Pons (tissue), 1 donor: ENCODE measurements around the gene ZNF792.
A peak's percentile ranks its signal among the peaks of the same experiment; 100 is the strongest.
"Not testable (repeated sequence)": the region's sequence is repeated elsewhere in the genome, so short reads cannot be mapped to it uniquely, and the experiment has no call there.

ENCODE experiments used
- DNase-seq: peaks from one replicate; pipeline ENCODE4 v3.0.0-alpha.2; 2016; ENCODE audit warnings: low spot score

ZNF792 gene

GRCh38 chr19:34970185-34970780 lies 6.3 kb upstream of the ZNF792 start:
- not testable (repeated sequence) for DNase-seq

GRCh38 chr19:34969721-34970120 lies 5.7 kb upstream of the ZNF792 start:
- no peak for DNase-seq

DNA sequence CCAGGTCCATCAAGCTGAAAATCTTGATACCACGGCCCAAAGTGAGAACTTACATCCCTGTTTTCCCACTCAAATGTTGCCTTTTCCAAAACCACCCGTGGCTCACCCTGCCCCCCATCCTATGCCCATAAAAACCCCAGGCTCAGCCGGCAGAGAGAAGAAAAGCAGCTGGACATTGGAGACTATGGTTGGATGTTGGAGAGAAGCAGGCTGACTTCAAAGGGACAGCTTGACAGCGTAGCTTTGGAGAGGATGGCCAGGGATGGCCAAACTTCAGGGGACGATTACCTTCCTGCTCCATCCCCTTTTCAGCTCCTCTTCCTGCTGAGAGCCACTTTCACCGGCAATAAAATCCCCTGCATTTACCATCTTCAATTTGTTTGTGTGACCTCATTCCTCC lies 3.5 kb upstream of the ZNF792 start:
- DNase-seq: no peak

- not testable (repeated sequence) for DNase-seq
Measured at GRCh38 chr19:34965505-34965904, 1.5 kb upstream of the ZNF792 start.

- DNase-seq: no peak
Measured at GRCh38 chr19:34964598-34964997, 569 bp upstream of the ZNF792 start.

GRCh38 chr19:34962687-34963572 lies 1.1 kb downstream of the ZNF792 start:
- no peak for DNase-seq

DNA sequence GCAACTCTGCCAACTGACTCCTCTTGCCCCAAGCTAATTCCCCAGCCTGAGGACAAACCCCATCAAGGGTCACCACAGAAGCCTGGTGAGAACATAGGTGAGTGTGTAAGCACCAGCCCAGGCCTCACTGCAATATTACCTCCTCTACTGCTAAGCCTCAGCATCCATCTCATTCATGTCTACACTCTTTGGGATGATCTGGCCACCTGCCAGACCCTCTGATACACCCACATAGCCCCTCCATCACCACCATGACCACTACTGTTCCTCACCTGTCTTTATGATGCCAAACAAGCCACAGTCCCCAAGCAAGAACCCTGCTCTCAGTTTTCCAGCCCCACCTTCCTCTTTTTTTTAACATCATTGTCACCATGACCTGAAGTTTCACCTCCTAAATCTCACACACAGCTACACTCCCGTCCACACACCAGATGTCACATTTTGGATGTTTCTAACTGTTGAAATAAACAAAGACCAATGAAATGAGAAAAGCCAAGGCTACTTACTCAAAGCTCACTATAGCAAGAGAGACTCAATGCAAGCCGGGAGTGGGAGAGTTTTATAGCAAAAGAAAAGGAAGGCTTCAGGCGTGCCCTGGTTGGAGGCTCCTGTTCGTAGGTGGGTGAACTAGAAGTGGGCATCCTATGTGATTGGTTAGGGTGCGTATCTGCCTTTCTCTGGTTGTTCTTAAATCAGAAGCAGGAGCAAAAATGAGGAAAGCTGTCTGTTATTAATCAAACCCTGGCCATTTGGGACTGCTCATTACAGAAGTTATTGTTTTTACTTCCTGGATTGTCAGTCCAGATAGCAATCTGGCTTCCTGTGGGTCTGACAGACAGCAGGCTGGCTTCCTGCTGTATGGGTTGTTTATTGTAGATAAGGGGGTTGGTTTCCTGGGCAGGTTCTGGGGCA lies 2.0 kb downstream of the ZNF792 start:
- DNase-seq: no peak

DNA sequence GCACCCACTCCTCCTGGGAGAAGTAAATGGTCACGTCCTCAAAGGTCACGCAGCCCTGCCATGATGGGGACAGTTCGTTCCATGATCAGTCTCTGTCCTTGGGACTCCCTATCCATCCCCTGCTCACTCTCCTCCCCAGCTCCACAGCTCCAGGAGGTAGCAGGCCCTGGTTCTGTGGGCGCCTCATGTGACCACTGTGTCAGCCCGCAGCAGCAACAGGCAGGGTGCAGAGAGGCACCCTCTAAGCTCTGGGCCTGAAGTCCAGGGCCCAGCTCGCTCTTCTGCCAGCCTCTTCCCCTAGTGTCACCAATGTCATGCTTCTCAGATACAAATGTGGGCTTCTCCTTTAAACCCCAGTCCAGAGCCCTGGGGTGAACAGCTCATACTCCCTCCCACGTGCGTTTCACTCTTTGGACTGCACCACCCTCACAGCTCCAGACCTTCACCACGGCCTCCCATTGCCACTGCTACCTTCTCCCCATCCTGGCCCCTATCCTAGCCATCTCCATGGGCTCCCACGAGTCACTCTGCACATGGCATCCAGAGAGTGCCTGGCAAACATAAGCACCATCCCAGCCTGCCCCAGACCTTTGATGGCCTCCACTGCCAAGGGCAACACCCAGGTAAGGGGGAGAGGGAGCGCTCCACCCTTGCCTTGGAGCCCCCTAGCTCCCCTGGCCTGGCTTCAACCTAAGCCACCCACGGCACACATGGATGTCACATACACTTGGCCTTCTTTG lies 2.9 kb downstream of the ZNF792 start:
- no peak for DNase-seq

- no peak for DNase-seq
Measured at GRCh38 chr19:34960103-34960805, 3.8 kb downstream of the ZNF792 start.

DNA sequence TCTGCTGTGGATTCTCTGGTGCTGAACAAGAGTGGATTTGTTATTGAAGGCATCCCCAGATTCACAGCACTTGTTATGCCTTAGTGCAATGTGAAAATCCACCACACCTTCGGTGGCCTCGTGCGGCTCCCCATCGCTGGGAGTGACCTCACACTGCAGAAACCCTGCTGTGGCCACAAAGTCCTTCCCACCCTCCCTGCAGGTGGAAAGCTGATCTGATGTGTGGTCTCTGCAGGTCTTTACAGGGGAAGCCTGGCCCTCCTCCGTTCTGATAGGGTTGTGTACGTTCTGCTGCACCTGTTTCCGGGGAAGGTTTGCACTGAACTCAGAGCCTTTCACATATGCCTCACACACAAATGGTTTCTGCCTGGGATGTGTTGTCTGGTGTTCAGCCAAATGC lies 5.0 kb downstream of the ZNF792 start:
- no peak for DNase-seq

GRCh38 chr19:34957830-34958751 lies 5.9 kb downstream of the ZNF792 start:
- DNase-seq: no peak

DNA sequence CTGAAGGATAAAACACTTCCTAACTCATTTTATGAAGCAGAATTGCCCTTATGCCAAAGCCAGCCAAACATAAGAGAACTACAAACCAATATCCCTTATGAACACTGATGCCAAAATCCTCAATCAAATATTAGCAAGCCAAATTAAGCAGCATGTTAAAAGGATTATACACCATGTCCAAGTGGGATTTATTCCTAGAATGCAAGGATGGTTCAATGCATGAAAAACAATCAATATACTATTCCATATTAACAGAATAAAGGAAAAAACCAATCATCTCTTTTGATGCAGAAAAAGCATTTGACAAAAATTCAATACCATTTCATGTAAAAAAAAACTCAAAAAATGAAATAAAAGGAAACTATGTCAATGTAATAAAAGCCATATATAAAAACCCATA lies 10.9 kb downstream of the ZNF792 start:
- no peak for DNase-seq

GRCh38 chr19:34943861-34944573 lies 20.0 kb downstream of the ZNF792 start:
- no peak for DNase-seq

- no peak for DNase-seq
Measured at GRCh38 chr19:34938886-34939285, 25.1 kb downstream of the ZNF792 start.

- no peak for DNase-seq
Measured at GRCh38 chr19:34936184-34936583, 27.8 kb downstream of the ZNF792 start.

GRCh38 chr19:34932494-34932893 lies 31.5 kb downstream of the ZNF792 start:
- no peak for DNase-seq

DNA sequence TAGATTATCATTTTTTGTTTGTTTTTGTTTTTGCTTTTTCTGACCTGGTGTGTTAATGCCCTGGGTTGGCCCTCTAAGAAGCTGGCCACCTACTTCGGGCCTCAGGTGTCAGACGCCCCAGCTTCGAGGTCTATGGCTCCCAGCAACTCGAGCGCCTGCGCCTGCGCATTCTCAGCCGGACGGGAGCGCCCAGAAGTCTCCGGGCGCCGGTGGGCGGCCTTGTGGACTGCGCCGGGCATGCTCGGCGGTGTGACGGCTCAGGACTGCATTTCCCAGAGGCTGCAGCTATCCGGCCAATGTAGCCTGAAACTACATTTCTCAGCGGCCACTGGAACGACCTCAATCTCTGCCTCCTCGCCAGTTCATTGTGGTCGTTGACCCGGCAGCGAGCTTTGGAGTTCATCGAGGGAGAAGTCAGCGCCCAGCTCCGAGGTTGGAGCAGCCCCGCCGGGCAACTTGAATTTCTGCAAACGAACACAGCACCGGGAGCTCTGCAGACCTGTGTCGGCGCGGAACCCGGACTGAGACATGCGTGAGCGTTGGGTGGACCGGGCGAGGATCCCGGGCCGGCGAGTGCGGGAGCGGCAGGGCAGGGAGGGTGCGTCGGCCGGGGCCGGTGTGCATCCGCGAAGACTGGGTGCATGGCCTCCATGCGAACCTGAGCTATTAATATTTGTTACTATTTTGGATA lies 37.2 kb downstream of the ZNF792 start, which contains the start of gene ZNF30:
ZNF30 (plus strand) TSS at position 219 of the 691 bp plus-strand sequence. CDS start 3,045 bp downstream, outside the sequence.
- peak; percentile 86 for DNase-seq

DNA sequence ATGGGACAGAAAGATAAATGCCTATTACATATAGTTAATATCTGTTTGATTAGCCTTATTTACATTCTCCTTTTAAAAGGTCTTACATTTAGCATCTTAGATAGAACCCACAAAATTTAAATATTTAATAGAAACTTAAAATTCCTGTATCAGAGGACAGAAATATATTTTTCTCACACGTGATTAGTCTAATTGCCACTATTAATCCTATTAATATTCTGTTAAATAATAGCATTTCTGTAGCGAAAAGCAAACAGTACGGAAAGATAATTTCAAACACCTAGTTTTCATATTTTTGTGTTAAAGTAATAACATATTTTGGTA lies 37.7 kb downstream of the ZNF792 start:
- peak; percentile 1 for DNase-seq
